GM18502 (cell line): ENCODE data around the gene OAT.

Experiments
- ATAC-seq: cut with Tn5 transposase; IDR thresholded peaks from one replicate; pipeline ENCODE4 v1.9.1; 2021; ENCODE audit warnings: mild to moderate bottlenecking; ENCODE audit not compliant: unreplicated experiment, poor library complexity

OAT gene

GRCh38 chr10:124409696-124410095 lies 9.0 kb downstream of the OAT start:
- no peak for ATAC-seq

DNA sequence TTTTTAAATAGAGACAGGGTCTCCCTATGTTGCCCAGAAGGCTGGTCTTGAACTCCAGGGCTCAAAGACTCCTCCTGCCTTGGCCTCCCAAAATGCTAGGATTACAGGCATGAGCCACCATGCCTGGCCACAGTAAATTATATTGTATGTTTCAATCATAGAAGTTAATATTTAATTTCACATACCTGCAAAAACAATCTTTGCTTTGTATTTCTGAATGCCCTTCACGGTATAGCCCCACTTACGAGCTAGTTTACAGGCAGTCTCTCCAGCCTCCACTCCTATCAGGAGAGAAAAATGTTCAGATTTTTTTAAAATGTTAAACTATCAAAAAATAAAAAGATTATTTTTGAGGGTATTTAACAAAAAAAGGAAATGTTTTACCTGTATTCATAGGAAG lies 10.4 kb downstream of the OAT start:
- no peak for ATAC-seq

DNA sequence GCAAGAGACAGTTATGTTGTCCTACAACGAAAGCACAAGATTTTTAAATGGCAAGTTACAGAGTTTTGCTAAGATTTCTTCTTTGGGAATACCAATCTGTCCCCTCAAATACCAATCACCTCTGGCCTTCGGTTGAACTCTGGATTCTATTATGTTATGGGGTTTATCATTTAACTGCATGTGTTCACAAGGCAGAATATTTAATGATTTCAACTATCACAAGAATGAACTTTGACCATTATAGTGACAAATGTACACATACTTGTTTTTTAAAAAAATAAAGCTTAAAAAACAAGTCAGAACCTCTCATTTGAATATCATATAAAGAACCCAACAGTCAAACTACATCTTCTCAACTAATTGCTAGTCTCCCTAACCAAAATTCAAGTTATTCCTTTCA lies 11.3 kb downstream of the OAT start:
- no peak for ATAC-seq

GRCh38 chr10:124403548-124403947 lies 15.2 kb downstream of the OAT start:
- peak; percentile 84 for ATAC-seq

DNA sequence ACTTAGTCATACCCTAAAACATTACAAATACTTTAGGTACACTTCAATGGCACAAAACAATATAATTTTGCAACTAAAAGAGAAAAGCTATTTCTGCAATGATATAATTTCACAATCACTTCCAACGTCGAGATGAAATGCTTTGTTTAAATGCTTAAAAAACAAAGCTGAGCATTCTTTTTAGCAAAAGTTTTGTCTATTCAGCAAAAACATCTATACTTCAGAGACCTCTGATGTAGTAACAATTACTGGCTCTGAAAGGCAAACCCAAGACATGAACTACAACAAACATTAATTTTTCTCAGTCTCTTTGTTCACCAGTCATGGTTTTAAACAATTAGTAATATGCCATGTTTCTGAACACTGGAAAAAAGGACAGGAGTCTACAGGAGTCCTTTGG lies 16.4 kb downstream of the OAT start:
- no peak for ATAC-seq

GRCh38 chr10:124401633-124402032 lies 17.1 kb downstream of the OAT start:
- no peak for ATAC-seq

DNA sequence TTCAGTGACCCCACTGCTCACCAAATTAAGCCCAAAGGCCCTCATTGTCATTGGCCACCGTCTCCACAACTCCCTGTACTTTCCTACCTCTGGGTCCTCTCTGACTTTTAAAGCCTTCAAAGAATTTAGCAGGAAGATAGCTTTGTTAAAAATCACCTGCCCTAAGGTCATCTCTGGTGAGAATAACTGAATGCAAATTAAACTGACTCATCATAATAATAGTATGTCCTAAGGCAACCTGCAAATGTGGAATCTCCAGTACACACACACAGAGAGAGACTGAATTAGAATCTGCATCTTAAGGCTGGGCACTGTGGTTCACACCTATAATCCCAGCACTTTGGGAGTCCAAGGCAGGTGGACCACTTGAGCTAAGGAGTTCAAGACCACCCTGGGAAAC lies 24.1 kb downstream of the OAT start:
- ATAC-seq: no peak

DNA sequence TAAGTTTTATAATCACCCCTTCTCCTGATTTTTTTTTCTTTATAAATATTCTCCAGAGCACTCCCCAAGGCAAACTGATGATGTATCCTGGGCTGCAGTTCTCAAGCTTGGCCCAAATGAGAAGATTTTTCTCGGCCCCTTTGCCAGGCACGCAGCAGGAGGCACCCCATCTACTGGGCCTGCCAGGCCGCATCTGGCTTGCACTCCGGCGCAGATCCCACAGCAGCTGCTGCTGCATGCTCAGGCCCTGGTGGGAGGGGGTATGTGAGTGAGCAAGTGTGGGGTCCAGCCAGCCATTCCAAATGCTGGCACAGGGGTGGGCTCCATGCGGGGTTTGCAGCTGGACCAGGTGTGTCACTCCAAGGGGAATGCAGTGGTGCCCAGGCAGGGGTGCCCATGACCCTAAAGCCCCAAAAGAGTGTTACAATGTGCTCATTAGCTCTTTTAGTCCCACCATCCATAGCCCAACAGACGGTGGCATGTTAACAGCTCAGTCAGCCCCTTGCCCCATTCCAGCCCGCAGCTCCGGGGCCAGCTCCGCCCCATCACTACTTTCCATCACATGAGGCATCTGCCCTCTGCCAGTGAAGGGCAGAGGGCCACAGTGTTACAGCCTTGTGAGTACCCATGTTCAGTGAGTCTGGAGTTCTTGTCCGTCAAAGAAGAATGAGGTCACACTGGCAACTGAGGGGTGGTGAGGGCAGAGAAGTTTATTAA lies 25.9 kb downstream of the OAT start:
- no peak for ATAC-seq

DNA sequence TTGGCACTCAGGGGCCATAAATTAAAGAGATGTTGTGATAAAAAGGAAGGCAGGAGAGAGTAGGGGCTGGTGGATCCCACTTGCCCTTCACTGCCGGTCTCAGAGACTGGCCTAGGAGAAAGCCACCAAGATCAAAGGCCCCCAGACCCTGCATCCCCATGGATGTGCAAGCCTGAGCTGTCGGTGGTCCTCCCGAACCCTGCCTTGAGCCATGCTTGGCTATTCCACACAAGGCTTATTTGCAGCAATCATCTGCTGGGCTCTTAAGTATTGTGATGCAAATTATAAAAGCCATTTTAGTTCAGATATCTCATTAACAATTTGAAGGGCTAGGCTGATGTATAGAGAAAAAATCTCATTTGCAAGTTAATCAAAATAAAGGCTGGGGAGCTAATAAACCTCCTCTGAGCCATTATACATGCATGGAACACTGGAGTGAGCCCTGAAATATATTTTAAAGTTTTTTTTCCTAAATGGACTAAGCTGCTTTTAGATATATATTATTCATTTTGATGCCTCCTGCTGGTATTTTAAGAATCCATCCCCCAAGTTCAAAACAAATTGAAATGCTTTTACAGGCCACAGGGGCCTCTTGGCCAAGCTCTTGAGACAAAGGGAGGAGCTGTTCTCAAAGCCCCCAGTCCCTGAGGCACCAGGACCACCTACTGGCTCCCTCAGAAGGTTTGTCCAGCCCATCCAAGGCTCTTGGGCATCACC lies 28.1 kb downstream of the OAT start:
- no peak for ATAC-seq

- no peak for ATAC-seq
Observed at GRCh38 chr10:124389613-124390361, 28.9 kb downstream of the OAT start.

- ATAC-seq: peak; percentile 90
Observed at GRCh38 chr10:124388823-124389612, 29.7 kb downstream of the OAT start.

DNA sequence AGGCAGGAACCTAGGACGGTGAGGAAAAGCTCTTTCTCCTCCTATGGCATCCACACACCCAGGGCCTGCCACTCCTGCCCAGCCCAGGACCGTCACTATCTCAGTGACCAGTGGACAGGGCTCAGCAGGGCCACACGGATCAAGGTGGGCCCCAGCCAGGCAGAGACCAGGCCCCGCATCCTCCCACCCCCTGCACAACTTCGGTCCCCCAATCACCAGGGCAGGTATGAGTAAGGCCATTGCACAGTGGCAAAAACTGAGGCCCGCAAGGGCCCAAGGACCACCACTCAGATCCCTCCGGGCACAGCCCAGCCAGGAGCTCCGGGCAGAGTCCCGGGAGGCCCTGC lies 30.3 kb downstream of the OAT start:
- ATAC-seq: no peak

DNA sequence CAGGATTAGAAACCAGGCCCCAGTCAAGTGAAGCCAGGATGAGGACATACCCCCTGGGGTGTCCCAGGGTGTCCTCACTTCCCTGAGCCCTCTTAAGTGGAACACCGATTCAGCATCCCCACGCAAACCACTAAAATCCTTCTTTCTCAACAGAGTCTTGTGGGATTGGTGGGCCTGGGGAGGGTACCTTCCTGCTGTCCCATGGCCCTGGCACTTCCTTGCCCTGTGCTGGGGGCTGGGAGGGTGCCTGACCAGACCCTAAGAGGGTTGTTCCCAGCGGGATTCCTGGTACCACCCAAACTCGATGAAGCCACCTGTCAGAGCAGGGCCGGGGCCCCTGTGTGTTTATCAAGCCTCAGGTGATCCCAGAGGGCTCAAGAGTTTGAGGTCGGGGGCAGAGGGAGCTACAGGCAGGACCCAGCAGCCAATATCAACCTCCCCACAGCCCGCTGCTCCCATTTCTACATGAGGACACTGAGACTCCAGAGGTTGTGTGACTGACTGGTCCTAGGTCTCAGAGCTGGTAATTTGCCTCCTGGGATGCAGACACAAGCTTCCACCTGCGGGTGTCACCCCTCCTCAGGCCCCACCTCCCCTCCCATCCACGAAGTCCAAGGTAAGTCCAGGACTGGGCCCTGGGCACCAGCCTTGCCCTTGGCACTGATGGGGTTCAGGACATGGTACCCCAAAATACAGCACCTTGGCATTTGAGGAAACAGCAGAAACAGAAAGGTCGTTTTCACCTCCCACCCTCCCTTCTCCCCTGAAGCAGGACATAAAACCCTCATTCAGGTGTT lies 31.4 kb downstream of the OAT start:
- no peak for ATAC-seq

GRCh38 chr10:124386186-124387077 lies 32.3 kb downstream of the OAT start:
- no peak for ATAC-seq

GRCh38 chr10:124385627-124386185 lies 33.0 kb downstream of the OAT start:
- ATAC-seq: no peak

- no peak for ATAC-seq
Observed at GRCh38 chr10:124384591-124385190, 34.0 kb downstream of the OAT start.

DNA sequence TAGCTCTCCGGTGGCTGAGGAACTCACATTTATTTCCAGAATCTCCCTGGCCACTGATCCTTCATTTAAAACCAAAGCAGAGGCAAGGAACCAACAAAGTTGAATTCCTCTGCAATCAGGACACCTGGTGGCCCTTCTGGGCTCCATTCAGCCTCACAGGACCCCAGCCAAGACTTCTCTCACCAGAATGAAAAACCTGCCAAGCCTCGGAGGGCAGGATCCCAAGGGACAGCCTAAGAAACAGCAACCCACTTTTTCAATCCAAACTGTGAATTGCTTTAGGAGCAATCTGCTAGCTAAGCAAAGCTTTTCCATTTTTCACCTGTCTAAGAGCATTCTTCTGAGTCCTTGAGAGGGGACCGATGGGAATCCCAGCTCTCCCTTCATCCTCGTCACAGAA lies 34.6 kb downstream of the OAT start:
- no peak for ATAC-seq

- ATAC-seq: no peak
Observed at GRCh38 chr10:124383496-124383895, 35.2 kb downstream of the OAT start.
